GM12878 (cell line): ENCODE data around the gene C12orf43. TPM values are rescaled to one million over a fixed set of nuclear protein-coding genes. Genes with fewer than 3 reads are reported as not detected.

Experiments used
- ATAC-seq: fragments of 200-7000 bp; cut with Tn5 transposase; 3 replicates; pipeline ENCODE4 v1.9.1; 2020; ENCODE audit warnings: mild to moderate bottlenecking, moderate library complexity
- BruUV-seq: library from RNA; stranded (reverse); fragments of 400-500 nt; replicated peaks from 2 replicates; lab custom pipeline; 2021; lab: Mats Ljungman, UMichigan
- CTCF ChIA-PET: fragments of 300-600 bp; sonication (Branson Sonifier 250); formaldehyde crosslinking; extraction: SDS; loops from one replicate; lab custom pipeline; 2021; ENCODE audit warnings: inconsistent platforms; lab: Yijun Ruan, JAX
- POLR2A ChIA-PET: fragments of 350-600 bp; formaldehyde crosslinking; extraction: SDS; loops from one replicate; lab custom pipeline; 2021; ENCODE audit warnings: inconsistent platforms; lab: Charles Lee
- RAD21 ChIA-PET: fragments of 300-600 bp; sonication (Branson Sonifier 250); formaldehyde crosslinking; loops from one replicate; lab custom pipeline; 2023; ENCODE audit warnings: antibody characterized with exemption; ENCODE audit not compliant: unreplicated experiment; lab: Charles Lee
- SMC1A ChIA-PET: fragments of 300-600 bp; sonication (Branson Sonifier 250); formaldehyde crosslinking; loops from one replicate; lab custom pipeline; 2023; ENCODE audit not compliant: unreplicated experiment, uncharacterized antibody; lab: Charles Lee
- DNase-seq: peaks from one replicate; pipeline ENCODE4 v3.0.0-alpha.2; 2011; ENCODE audit warnings: low read depth, low spot score
- FAIRE-seq: peaks from 3 replicates; lab custom pipeline; 2011; peaks lifted over from hg19 to GRCh38; lab: Jason Lieb, UNC
- H2AFZ ChIP-seq: 2 replicates; pipeline ENCODE4 v1.6.0; 2011; ENCODE audit warnings: low read depth, low read length, control low read depth; ENCODE audit not compliant: control insufficient read depth
- H3K27ac ChIP-seq: 2 replicates; pipeline ENCODE4 v1.5.1; 2011; ENCODE audit warnings: control low read depth; ENCODE audit not compliant: control insufficient read depth, insufficient read depth
- H3K27me3 ChIP-seq, 2 experiments: replicated peaks in 1 of 2; 2 replicates each; pipeline versions ENCODE4 v1.6.0 to v1.6.1; 2011; ENCODE audit warnings: low read length in 1 of 2; ENCODE audit not compliant: control insufficient read depth in 2 of 2, insufficient read depth in 2 of 2
- H3K36me3 ChIP-seq, 2 experiments: 2 replicates each; pipeline ENCODE4 v1.5.1; 2011; ENCODE audit warnings: low read length in 1 of 2; ENCODE audit not compliant: control insufficient read depth in 2 of 2, insufficient read depth in 2 of 2
- H3K4me1 ChIP-seq: 2 replicates; pipeline ENCODE4 v1.6.1; 2011; ENCODE audit warnings: mild to moderate bottlenecking, low read length, moderate library complexity, mixed read lengths; ENCODE audit not compliant: control insufficient read depth, insufficient read depth
- H3K4me2 ChIP-seq: 2 replicates; pipeline ENCODE4 v1.6.0; 2011; ENCODE audit warnings: control low read depth; ENCODE audit not compliant: control insufficient read depth, insufficient read depth
- H3K4me3 ChIP-seq: fragments of 200-600 bp; sonication (generic); 2 replicates; pipeline ENCODE4 v1.5.1; 2016
- H3K79me2 ChIP-seq: 2 replicates; pipeline ENCODE4 v1.6.0; 2011; ENCODE audit warnings: low read length; ENCODE audit not compliant: control insufficient read depth, insufficient read depth
- H3K9ac ChIP-seq: 2 replicates; pipeline ENCODE4 v1.8.0; 2011; ENCODE audit warnings: low read length, control low read depth, mixed read lengths; ENCODE audit not compliant: control insufficient read depth, insufficient read depth
- H3K9me3 ChIP-seq: replicated peaks from 3 replicates; pipeline ENCODE4 v1.5.1; 2011; ENCODE audit warnings: mild to moderate bottlenecking, low read length; ENCODE audit not compliant: control insufficient read depth, insufficient read depth
- H4K20me1 ChIP-seq: 2 replicates; pipeline ENCODE4 v1.6.0; 2011; ENCODE audit not compliant: control insufficient read depth, insufficient read depth
- DPF2 ChIP-seq: fragments of 450-650 bp; IDR thresholded peaks from 2 replicates; pipeline ENCODE4 v1.6.1; 2017; ENCODE audit warnings: mild to moderate bottlenecking
- ESRRA ChIP-seq: IDR thresholded peaks from 2 replicates; pipeline ENCODE4 v1.6.1; 2012; ENCODE audit warnings: mild to moderate bottlenecking, low read length, improper control_type of control experiment
- GATAD2B ChIP-seq: fragments of 450-650 bp; conservative IDR thresholded peaks from 2 replicates; pipeline ENCODE4 v1.6.1; 2017; ENCODE audit warnings: low read depth, mild to moderate bottlenecking, moderate library complexity
- HDAC6 ChIP-seq: fragments of 200-600 bp; sonication (generic); IDR thresholded peaks from one replicate; pipeline ENCODE4 v1.8.0; 2017; ENCODE audit warnings: antibody characterized with exemption; ENCODE audit not compliant: unreplicated experiment
- NRF1 ChIP-seq: conservative IDR thresholded peaks from 2 replicates; pipeline ENCODE4 v1.6.1; 2011; ENCODE audit warnings: mild to moderate bottlenecking, low read depth, low read length, improper control_type of control experiment
- RELB ChIP-seq: fragments of 450-650 bp; IDR thresholded peaks from 2 replicates; pipeline ENCODE4 v1.6.1; 2017; ENCODE audit warnings: low read depth, mild to moderate bottlenecking, moderate library complexity
- SMAD1 ChIP-seq: fragments of 450-650 bp; IDR thresholded peaks from 2 replicates; pipeline ENCODE4 v1.6.1; 2018; ENCODE audit warnings: mild to moderate bottlenecking, low read depth; ENCODE audit not compliant: partially characterized antibody
- WGBS: methylation state at CpG from one replicate; pipeline ENCODE4 v1.1.6; 2016; ENCODE audit warnings: low lambda C conversion rate; ENCODE audit not compliant: insufficient replicate concordance, insufficient coverage; ENCODE audit errors: missing lambda C conversion rate; 5-methylcytosine and 5-hydroxymethylcytosine counted together
- in situ Hi-C: fragments of 300-500 bp; cut with MboI; formaldehyde crosslinking; loops from 9 replicates; pipeline ENCODE4 v1.14.3; 2018; ENCODE audit warnings: mixed read lengths
- intact Hi-C: fragments of 100-400 bp; cut with micrococcal nuclease; formaldehyde crosslinking; loops from one replicate; pipeline ENCODE4 v1.14.2; 2022; ENCODE audit not compliant: unreplicated experiment
- polyA plus RNA-seq, 11 experiments: library from polyadenylated mRNA; depleted of rRNA in 4 of 11; unstranded in 6 of 11; stranded (reverse) in 5 of 11; fragments of >200 nt; fragmentation: Nextera tagmentation in 4 of 11; fragmentation: Illumina TruSeq in 1 of 11; extraction: Ambion mirVana in 4 of 11; extraction: Trizol in 1 of 11; gene quantifications; 1 replicate in 1 of 11; 2 replicates in 10 of 11; pipeline versions ENCODE4 v1.2.1 to v1.2.3, GENCODE V29; 2011 to 2016; ENCODE audit warnings: inconsistent platforms in 2 of 11, missing spikeins in 2 of 11, low read depth in 1 of 11
- total RNA-seq, 4 experiments: library from RNA; depleted of rRNA in 3 of 4; stranded (reverse); fragments of >200 nt in 3 of 4; fragmentation: Illumina TruSeq in 1 of 4; extraction: Trizol in 1 of 4; gene quantifications; 2 replicates each; pipeline versions ENCODE4 v1.2.1 to v1.2.3, GENCODE V29; 2013 to 2021
- TF ChIP-seq, protein P1 (sequence below): fragments of 450-650 bp; IDR thresholded peaks from 2 replicates; pipeline ENCODE4 v1.6.1; 2017; ENCODE audit warnings: mild to moderate bottlenecking
- TF ChIP-seq, protein P2 (sequence below): IDR thresholded peaks from 2 replicates; pipeline ENCODE4 v1.6.1; 2012; ENCODE audit warnings: low read depth, low read length, improper control_type of control experiment

Gene C12orf43
- total and polyA plus RNA-seq, 10 of the 15 experiments (the other 5 are each of a cell fraction or from before 2014, with no cell fraction given): 7.5 to 30.8 (median 21.3) TPM

- TF ChIP-seq, protein P1, sequence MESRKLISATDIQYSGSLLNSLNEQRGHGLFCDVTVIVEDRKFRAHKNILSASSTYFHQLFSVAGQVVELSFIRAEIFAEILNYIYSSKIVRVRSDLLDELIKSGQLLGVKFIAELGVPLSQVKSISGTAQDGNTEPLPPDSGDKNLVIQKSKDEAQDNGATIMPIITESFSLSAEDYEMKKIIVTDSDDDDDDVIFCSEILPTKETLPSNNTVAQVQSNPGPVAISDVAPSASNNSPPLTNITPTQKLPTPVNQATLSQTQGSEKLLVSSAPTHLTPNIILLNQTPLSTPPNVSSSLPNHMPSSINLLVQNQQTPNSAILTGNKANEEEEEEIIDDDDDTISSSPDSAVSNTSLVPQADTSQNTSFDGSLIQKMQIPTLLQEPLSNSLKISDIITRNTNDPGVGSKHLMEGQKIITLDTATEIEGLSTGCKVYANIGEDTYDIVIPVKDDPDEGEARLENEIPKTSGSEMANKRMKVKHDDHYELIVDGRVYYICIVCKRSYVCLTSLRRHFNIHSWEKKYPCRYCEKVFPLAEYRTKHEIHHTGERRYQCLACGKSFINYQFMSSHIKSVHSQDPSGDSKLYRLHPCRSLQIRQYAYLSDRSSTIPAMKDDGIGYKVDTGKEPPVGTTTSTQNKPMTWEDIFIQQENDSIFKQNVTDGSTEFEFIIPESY: no peak
Observed at GRCh38 chr12:121023799-121024198, 7.5 kb upstream of the C12orf43 start (continued).

GRCh38 chr12:121022713-121023112 is 6.4 kb upstream of the C12orf43 start:
- DNase-seq (no peak), FAIRE-seq (no peak), ATAC-seq (no peak)
- Histone ChIP-seq H3K27ac (no peak overlapping the region), H3K9me3 (no peaks in the 10 kb centered on the region), H3K36me3 (no peaks in the 10 kb centered on the region), H3K4me3 (no peak overlapping the region), H3K4me2 (no peak overlapping the region), H2AFZ (no peak overlapping the region), H3K79me2 (no peaks in the 10 kb centered on the region), H3K27me3 (no peaks in the 10 kb centered on the region), H3K4me1 (no peaks in the 10 kb centered on the region), H4K20me1 (no peaks in the 10 kb centered on the region), H3K9ac (no peak overlapping the region)
- RAD21 ChIA-PET: no interaction called here
- no peak for TF ChIP-seq HDAC6
- TF ChIP-seq ESRRA: no peak
- TF ChIP-seq, protein P2, sequence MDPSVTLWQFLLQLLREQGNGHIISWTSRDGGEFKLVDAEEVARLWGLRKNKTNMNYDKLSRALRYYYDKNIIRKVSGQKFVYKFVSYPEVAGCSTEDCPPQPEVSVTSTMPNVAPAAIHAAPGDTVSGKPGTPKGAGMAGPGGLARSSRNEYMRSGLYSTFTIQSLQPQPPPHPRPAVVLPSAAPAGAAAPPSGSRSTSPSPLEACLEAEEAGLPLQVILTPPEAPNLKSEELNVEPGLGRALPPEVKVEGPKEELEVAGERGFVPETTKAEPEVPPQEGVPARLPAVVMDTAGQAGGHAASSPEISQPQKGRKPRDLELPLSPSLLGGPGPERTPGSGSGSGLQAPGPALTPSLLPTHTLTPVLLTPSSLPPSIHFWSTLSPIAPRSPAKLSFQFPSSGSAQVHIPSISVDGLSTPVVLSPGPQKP: no peak
- TF ChIP-seq NRF1: no peak
- TF ChIP-seq SMAD1: no peak
- no peak for TF ChIP-seq DPF2
- no peak for TF ChIP-seq GATAD2B
- no peak for TF ChIP-seq RELB
- SMC1A ChIA-PET: no interaction called here
- intact Hi-C loops: no loop called here
- in situ Hi-C loops: no loop called here
- POLR2A ChIA-PET: interaction anchor here (0.6 kb wide), 1 partner anchor 470 kb away, joined by 7 read pairs; no protein-coding TSS in a partner anchor
- CTCF ChIA-PET: no interaction called here
- no TSS peak for BruUV-seq
- WGBS: 14% methylated on average over 2 of the region's 2 CpGs
